Fibroblast of lung (primary cell): ENCODE results near the gene CCDC102B. TPM values are rescaled to one million over a fixed set of nuclear protein-coding genes. Genes with fewer than 3 reads are reported as not detected.

Experiments
- DNase-seq, 2 donors: peaks; one replicate each; pipeline versions ENCODE4 v3.0.0 to v3.0.0-alpha.2; 2010; ENCODE audit warnings: low read depth in 2 of 2
- H2AFZ ChIP-seq: 2 replicates; pipeline ENCODE4 v1.5.1; 2012; ENCODE audit warnings: low read length, control low read depth, inconsistent platforms
- H3K27ac ChIP-seq: 2 replicates; pipeline ENCODE4 v1.5.1; 2011; ENCODE audit warnings: low read length, control low read depth; ENCODE audit not compliant: insufficient read depth
- H3K27me3 ChIP-seq: 2 replicates; pipeline ENCODE4 v1.5.1; 2011; ENCODE audit warnings: mild to moderate bottlenecking, low read length; ENCODE audit not compliant: control insufficient read depth, insufficient read depth
- H3K36me3 ChIP-seq: 2 replicates; pipeline ENCODE4 v1.5.1; 2011; ENCODE audit warnings: low read length; ENCODE audit not compliant: control insufficient read depth, insufficient read depth
- H3K4me1 ChIP-seq: 2 replicates; pipeline ENCODE4 v1.5.1; 2011; ENCODE audit warnings: low read length; ENCODE audit not compliant: control insufficient read depth, insufficient read depth; ENCODE audit errors: extremely low read depth
- H3K4me2 ChIP-seq: 2 replicates; pipeline ENCODE4 v1.5.1; 2011; ENCODE audit warnings: low read length, control low read depth; ENCODE audit not compliant: insufficient read depth; ENCODE audit errors: extremely low read depth
- H3K4me3 ChIP-seq, 4 experiments: fragments of 200-600 bp in 1 of 4; sonication (generic) in 1 of 4; replicated peaks in 1 of 4; 2 replicates each; pipeline ENCODE4 v1.5.1; 2011 to 2016; ENCODE audit warnings: low read length in 4 of 4, low read depth in 3 of 4, mild to moderate bottlenecking in 3 of 4, control low read depth in 2 of 4, inconsistent platforms in 1 of 4, mixed read lengths in 1 of 4; ENCODE audit not compliant: insufficient read depth in 1 of 4; ENCODE audit errors: control extremely low read depth in 1 of 4
- H3K79me2 ChIP-seq: 2 replicates; pipeline ENCODE4 v1.5.1; 2012; ENCODE audit warnings: mild to moderate bottlenecking, low read length, inconsistent platforms; ENCODE audit not compliant: control insufficient read depth, insufficient read depth
- H3K9ac ChIP-seq: 2 replicates; pipeline ENCODE4 v1.5.1; 2011; ENCODE audit warnings: mild to moderate bottlenecking, low read length, control low read depth; ENCODE audit not compliant: insufficient read depth
- H3K9me3 ChIP-seq: 2 replicates; pipeline ENCODE4 v1.5.1; 2012; ENCODE audit warnings: low read depth, low read length; ENCODE audit not compliant: control insufficient read depth, insufficient read depth
- H4K20me1 ChIP-seq: 2 replicates; pipeline ENCODE4 v1.5.1; 2011; ENCODE audit warnings: low read length; ENCODE audit not compliant: control insufficient read depth, insufficient read depth; ENCODE audit errors: extremely low read depth
- EZH2 ChIP-seq: IDR thresholded peaks from 2 replicates; pipeline ENCODE4 v1.5.1; 2012; ENCODE audit warnings: low read length, control low read depth, mild to moderate bottlenecking; ENCODE audit errors: missing control alignments
- polyA plus RNA-seq, 2 donors: library from polyadenylated mRNA; depleted of rRNA in 1 of 2; stranded (reverse) in 1 of 2; unstranded in 1 of 2; fragments of >200 nt; gene quantifications; 2 replicates each; pipeline ENCODE4 v1.2.1, GENCODE V29; 2011 to 2012; ENCODE audit warnings: missing spikeins in 1 of 2
- total RNA-seq: library from RNA; depleted of rRNA; stranded (reverse); fragments of >200 nt; gene quantifications from 2 replicates; pipeline ENCODE4 v1.2.1, GENCODE V29; 2014
- TF ChIP-seq, protein P1 (sequence below), 2 donors: IDR thresholded peaks in 1 of 2; conservative IDR thresholded peaks in 1 of 2; 1 replicate in 1 of 2; 2 replicates in 1 of 2; pipeline ENCODE4 v1.5.1; 2011 to 2012; ENCODE audit warnings: low read length in 2 of 2, control low read depth in 1 of 2, inconsistent platforms in 1 of 2, low read depth in 1 of 2, mild to moderate bottlenecking in 1 of 2

CCDC102B gene
- total and polyA plus RNA-seq, 2 donors (not counting 1 experiment from before 2014, with no cell fraction given), result 33.7 to 35.3 TPM

- DNase-seq, result no peak
Measured at GRCh38 chr18:68919900-68920299, 122.0 kb downstream of the CCDC102B start.

GRCh38 chr18:68922392-68922791 lies 124.5 kb downstream of the CCDC102B start:
- H3K36me3 ChIP-seq, result no peaks in the 10 kb centered on the region
- no peaks in the 10 kb centered on the region for H4K20me1 ChIP-seq
- H3K4me2 ChIP-seq, result no peak overlapping the region
- no peaks in the 10 kb centered on the region for H3K79me2 ChIP-seq
- H3K27ac ChIP-seq, result no peak overlapping the region
- H3K4me1 ChIP-seq, result no peaks in the 10 kb centered on the region
- DNase-seq, result no peak
- no peak overlapping the region for H2AFZ ChIP-seq
- TF ChIP-seq, protein P1, sequence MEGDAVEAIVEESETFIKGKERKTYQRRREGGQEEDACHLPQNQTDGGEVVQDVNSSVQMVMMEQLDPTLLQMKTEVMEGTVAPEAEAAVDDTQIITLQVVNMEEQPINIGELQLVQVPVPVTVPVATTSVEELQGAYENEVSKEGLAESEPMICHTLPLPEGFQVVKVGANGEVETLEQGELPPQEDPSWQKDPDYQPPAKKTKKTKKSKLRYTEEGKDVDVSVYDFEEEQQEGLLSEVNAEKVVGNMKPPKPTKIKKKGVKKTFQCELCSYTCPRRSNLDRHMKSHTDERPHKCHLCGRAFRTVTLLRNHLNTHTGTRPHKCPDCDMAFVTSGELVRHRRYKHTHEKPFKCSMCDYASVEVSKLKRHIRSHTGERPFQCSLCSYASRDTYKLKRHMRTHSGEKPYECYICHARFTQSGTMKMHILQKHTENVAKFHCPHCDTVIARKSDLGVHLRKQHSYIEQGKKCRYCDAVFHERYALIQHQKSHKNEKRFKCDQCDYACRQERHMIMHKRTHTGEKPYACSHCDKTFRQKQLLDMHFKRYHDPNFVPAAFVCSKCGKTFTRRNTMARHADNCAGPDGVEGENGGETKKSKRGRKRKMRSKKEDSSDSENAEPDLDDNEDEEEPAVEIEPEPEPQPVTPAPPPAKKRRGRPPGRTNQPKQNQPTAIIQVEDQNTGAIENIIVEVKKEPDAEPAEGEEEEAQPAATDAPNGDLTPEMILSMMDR (conservative IDR thresholded peaks at IDR 0.05 in 1 of 2, IDR thresholded peaks at IDR 0.05 in 1 of 2; ENCODE audit: low read depth in 1 of 2, low read length in 2 of 2), result no peak
- no peak for TF ChIP-seq EZH2
- no peaks in the 10 kb centered on the region for H3K9me3 ChIP-seq
- H3K9ac ChIP-seq, result no peak overlapping the region
- H3K27me3 ChIP-seq, result no peaks in the 10 kb centered on the region
- no peak overlapping the region for H3K4me3 ChIP-seq

More at GRCh38 chr18:68919900-68920299, 122.0 kb downstream of the CCDC102B start:
- no peaks in the 10 kb centered on the region for H3K79me2 ChIP-seq
- TF ChIP-seq, protein P1 (conservative IDR thresholded peaks at IDR 0.05 in 1 of 2, IDR thresholded peaks at IDR 0.05 in 1 of 2; ENCODE audit: low read depth in 1 of 2, low read length in 2 of 2), result no peak
- no peak for TF ChIP-seq EZH2
- no peak overlapping the region for H3K27ac ChIP-seq
- H4K20me1 ChIP-seq, result no peaks in the 10 kb centered on the region
- no peak overlapping the region for H2AFZ ChIP-seq
- no peak overlapping the region for H3K9ac ChIP-seq
- H3K4me3 ChIP-seq, result no peak overlapping the region
- H3K27me3 ChIP-seq, result no peaks in the 10 kb centered on the region
- no peak overlapping the region for H3K4me2 ChIP-seq
- H3K4me1 ChIP-seq, result no peaks in the 10 kb centered on the region
- H3K36me3 ChIP-seq, result no peaks in the 10 kb centered on the region
- no peaks in the 10 kb centered on the region for H3K9me3 ChIP-seq

- Histone ChIP-seq H3K9ac (no peak overlapping the region), H3K27ac (no peak overlapping the region), H3K36me3 (no peaks in the 10 kb centered on the region), H3K4me2 (no peak overlapping the region), H3K9me3 (no peaks in the 10 kb centered on the region), H3K79me2 (no peaks in the 10 kb centered on the region), H4K20me1 (no peaks in the 10 kb centered on the region), H2AFZ (no peak overlapping the region), H3K27me3 (no peaks in the 10 kb centered on the region), H3K4me1 (no peaks in the 10 kb centered on the region), H3K4me3 (no peak overlapping the region)
- no peak for TF ChIP-seq EZH2
- TF ChIP-seq, protein P1 (conservative IDR thresholded peaks at IDR 0.05 in 1 of 2, IDR thresholded peaks at IDR 0.05 in 1 of 2; ENCODE audit: low read depth in 1 of 2, low read length in 2 of 2), result peak; percentile 35 to 42
- peak in 1 of 2 donors; percentile 12 for DNase-seq
Measured at GRCh38 chr18:68925268-68925667, 127.4 kb downstream of the CCDC102B start.
